Adrenal gland (tissue), 5 donors: ENCODE measurements around the gene SLC20A1.

ENCODE experiments used
- POLR2A ChIP-seq, 2 donors: fragments of 450-650 bp; IDR thresholded peaks; one replicate each; pipeline ENCODE4 v1.6.1; 2017; ENCODE audit warnings: antibody characterized with exemption in 2 of 2, mild to moderate bottlenecking in 2 of 2, moderate library complexity in 1 of 2
- TF ChIP-seq, protein P1 (sequence below), 6 experiments: fragments of 450-650 bp in 4 of 6; fragments of 200-600 bp in 2 of 6; sonication (generic) in 1 of 6; IDR thresholded peaks; 1 replicate in 5 of 6; 2 replicates in 1 of 6; pipeline versions ENCODE4 v1.5.1 to v1.8.0; 2016 to 2021; ENCODE audit warnings: antibody characterized with exemption in 6 of 6, mild to moderate bottlenecking in 2 of 6, moderate library complexity in 1 of 6
- donor health status: DM: no; HTN: no; CAD: no.

- TF ChIP-seq POLR2A (IDR thresholded peaks at IDR 0.05), result no peak
- TF ChIP-seq, protein P1, sequence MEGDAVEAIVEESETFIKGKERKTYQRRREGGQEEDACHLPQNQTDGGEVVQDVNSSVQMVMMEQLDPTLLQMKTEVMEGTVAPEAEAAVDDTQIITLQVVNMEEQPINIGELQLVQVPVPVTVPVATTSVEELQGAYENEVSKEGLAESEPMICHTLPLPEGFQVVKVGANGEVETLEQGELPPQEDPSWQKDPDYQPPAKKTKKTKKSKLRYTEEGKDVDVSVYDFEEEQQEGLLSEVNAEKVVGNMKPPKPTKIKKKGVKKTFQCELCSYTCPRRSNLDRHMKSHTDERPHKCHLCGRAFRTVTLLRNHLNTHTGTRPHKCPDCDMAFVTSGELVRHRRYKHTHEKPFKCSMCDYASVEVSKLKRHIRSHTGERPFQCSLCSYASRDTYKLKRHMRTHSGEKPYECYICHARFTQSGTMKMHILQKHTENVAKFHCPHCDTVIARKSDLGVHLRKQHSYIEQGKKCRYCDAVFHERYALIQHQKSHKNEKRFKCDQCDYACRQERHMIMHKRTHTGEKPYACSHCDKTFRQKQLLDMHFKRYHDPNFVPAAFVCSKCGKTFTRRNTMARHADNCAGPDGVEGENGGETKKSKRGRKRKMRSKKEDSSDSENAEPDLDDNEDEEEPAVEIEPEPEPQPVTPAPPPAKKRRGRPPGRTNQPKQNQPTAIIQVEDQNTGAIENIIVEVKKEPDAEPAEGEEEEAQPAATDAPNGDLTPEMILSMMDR (IDR thresholded peaks at IDR 0.05), result no peak
Observed at GRCh38 chr2:112708968-112709367, 63.2 kb downstream of the SLC20A1 start.
